Adrenal gland (tissue), 12 donors: Measurements from ENCODE around the gene BST2. TPM values are rescaled to one million over a fixed set of nuclear protein-coding genes. Genes with fewer than 3 reads are reported as not detected.

Source experiments
- DNase-seq, 7 donors: peaks; one replicate each; pipeline ENCODE4 v3.0.0-alpha.2; 2019 to 2020
- H3K27ac ChIP-seq, 5 donors: fragments of 200-600 bp; sonication (generic) in 4 of 5; 1 replicate in 3 of 5; 2 replicates in 2 of 5; pipeline versions ENCODE4 v1.5.1 to v1.8.0; 2016 to 2020; ENCODE audit warnings: mild to moderate bottlenecking in 1 of 5
- H3K27me3 ChIP-seq: fragments of 200-600 bp; 2 replicates; pipeline ENCODE4 v1.8.0; 2021
- H3K36me3 ChIP-seq, 2 donors: fragments of 200-600 bp; replicated peaks in 1 of 2; 1 replicate in 1 of 2; 2 replicates in 1 of 2; pipeline versions ENCODE4 v1.5.1 to v1.8.0; 2018 to 2022
- H3K4me1 ChIP-seq, 2 donors: fragments of 200-600 bp; replicated peaks in 1 of 2; 1 replicate in 1 of 2; 2 replicates in 1 of 2; pipeline versions ENCODE4 v1.5.1 to v1.8.0; 2018 to 2021
- H3K4me3 ChIP-seq, 4 donors: fragments of 200-600 bp; sonication (generic) in 3 of 4; one replicate each; pipeline ENCODE4 v1.5.1; 2016 to 2018
- H3K9me3 ChIP-seq, 3 donors: fragments of 200-600 bp; sonication (generic) in 1 of 3; replicated peaks in 1 of 3; 1 replicate in 2 of 3; 2 replicates in 1 of 3; pipeline versions ENCODE4 v1.5.1 to v1.8.0; 2016 to 2021
- CTCF ChIP-seq, 6 experiments: fragments of 450-650 bp in 4 of 6; fragments of 200-600 bp in 2 of 6; sonication (generic) in 1 of 6; IDR thresholded peaks; 1 replicate in 5 of 6; 2 replicates in 1 of 6; pipeline versions ENCODE4 v1.5.1 to v1.8.0; 2016 to 2021; ENCODE audit warnings: antibody characterized with exemption in 6 of 6, mild to moderate bottlenecking in 2 of 6, moderate library complexity in 1 of 6
- POLR2A ChIP-seq, 2 donors: fragments of 450-650 bp; IDR thresholded peaks; one replicate each; pipeline ENCODE4 v1.6.1; 2017; ENCODE audit warnings: antibody characterized with exemption in 2 of 2, mild to moderate bottlenecking in 2 of 2, moderate library complexity in 1 of 2
- WGBS, 4 donors: extraction: QIAGEN DNeasy Blood & Tissue Kit in 2 of 4; methylation state at CpG; one replicate each; pipeline versions ENCODE4 v1.1.5 to v1.1.7; 2013 to 2017; 5-methylcytosine and 5-hydroxymethylcytosine counted together
- intact Hi-C, 2 donors: fragments of 100-400 bp; cut with DNase I; formaldehyde crosslinking; loops; one replicate each; pipeline versions ENCODE4 v1.14.1 to v1.15.0; 2022 to 2023
- polyA plus RNA-seq, 3 donors: library from polyadenylated mRNA; stranded (reverse); fragments of 200-250 nt in 2 of 3; fragments of 350-450 nt in 1 of 3; fragmentation: Illumina TruSeq in 1 of 3; extraction: RNeasy Lipid Tissue Mini Kit (QIAGEN cat#74804) in 1 of 3; gene quantifications; one replicate each; pipeline ENCODE4 v1.2.3, GENCODE V29; 2013 to 2014
- total RNA-seq, 9 donors: library from RNA; depleted of rRNA in 4 of 9; stranded (reverse); fragments of >200 nt in 4 of 9; fragments of 120-200 nt in 1 of 9; fragmentation: NEBNext Ultra II Directional in 1 of 9; extraction: Animal tissue kit (Norgen Biotek cat#: 25700) in 1 of 9; gene quantifications; one replicate each; pipeline versions ENCODE4 v1.1.0 to v1.2.4, GENCODE V29; 2013 to 2023
- donor health status: healthy with polysubstance abuse.
- donor health status: Bipolar disorder and iron deficiency.
- donor health status: DM: yes; HTN: yes; CAD: no.
- donor health status: DM: no; HTN: no; CAD: no.
- donor health status: DM: no; HTN: no; CAD: no.
- donor health status: DM: yes; HTN: yes; CAD: no.

Gene BST2
- total and polyA plus RNA-seq, 12 donors, result 146 to 940 (median 588) TPM

DNA sequence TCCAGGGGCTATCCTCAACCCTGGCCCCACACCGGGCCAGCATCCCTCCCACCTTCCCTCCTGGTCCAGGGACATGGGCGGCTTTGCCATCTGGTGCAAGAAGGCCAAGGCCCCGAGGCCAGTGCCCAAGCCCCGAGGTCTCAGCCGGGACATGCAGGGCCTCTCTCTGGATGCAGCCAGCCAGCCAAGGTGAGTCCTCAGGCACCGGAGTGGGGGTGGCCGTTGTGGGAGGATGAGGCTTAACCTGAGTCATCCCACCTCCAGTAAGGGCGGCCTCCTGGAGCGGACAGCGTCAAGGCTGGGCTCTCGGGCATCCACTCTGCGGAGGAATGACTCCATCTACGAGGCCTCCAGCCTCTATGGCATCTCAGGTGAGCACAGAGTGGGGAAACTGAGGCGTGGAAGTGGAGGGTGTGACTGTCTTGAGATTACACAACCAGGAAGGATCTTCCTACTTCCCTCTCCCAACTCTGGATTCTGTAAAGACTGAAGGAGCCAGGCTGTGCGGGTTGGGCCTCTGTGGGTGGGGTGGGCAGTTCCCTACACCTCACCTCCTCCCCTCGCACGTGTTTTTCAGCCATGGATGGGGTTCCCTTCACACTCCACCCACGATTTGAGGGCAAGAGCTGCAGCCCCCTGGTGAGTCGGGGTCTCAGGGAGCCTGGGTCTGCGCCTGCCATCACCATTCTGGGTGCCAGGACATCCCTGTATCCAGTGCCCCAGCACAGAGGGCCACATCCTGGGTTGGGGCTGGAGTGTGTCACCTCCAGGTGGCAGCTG lies 18.2 kb upstream of the BST2 start:
- H3K4me1 ChIP-seq, result peaks cover 8 to 13% of the 10 kb centered on the region in 2 donors
- no peaks in the 10 kb centered on the region for H3K9me3 ChIP-seq
- WGBS, 4 donors, result 62 to 77% (median 72%) methylated on average over 10 to 20 of the region's 20 CpGs
- H3K27me3 ChIP-seq, result no peaks in the 10 kb centered on the region
- no peaks in the 10 kb centered on the region for H3K36me3 ChIP-seq
- H3K4me3 ChIP-seq, result no peak overlapping the region
- TF ChIP-seq CTCF (IDR thresholded peaks at IDR 0.05) (no peak), POLR2A (IDR thresholded peaks at IDR 0.05) (no peak)
- no peak overlapping the region for H3K27ac ChIP-seq
- peak in 2 of 7 donors; percentile 50 to 59 for DNase-seq
- intact Hi-C loops, result no loop called here

DNA sequence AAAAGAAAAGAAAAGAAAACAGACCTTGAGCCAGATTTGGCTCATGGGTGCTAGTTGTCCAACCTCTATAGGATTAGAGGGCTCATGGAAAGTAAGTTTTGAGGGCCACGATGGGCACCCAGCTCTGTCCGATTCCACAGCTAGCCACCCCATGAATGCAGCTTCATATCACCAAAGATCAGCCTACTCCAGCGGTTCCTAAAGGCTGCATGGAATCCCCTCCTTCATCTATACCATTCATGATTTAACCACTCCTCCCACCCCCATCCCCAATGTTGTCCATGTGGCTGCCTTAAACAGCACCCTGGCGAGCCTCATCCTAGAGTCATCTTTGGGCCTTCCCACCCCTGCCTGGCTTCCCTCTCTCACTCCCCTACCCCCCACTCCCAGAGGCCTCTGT lies 16.5 kb upstream of the BST2 start:
- no peak overlapping the region for H3K4me3 ChIP-seq
- no peaks in the 10 kb centered on the region for H3K36me3 ChIP-seq
- H3K27ac ChIP-seq, result no peak overlapping the region
- intact Hi-C loops, result no loop called here
- DNase-seq, result no peak
- H3K4me1 ChIP-seq, result peaks cover 9 to 13% of the 10 kb centered on the region in 2 donors
- H3K27me3 ChIP-seq, result no peaks in the 10 kb centered on the region
- H3K9me3 ChIP-seq, result no peaks in the 10 kb centered on the region
- TF ChIP-seq POLR2A (IDR thresholded peaks at IDR 0.05) (no peak), CTCF (IDR thresholded peaks at IDR 0.05) (no peak)
- WGBS, 4 donors, result 94 to 100% (median 95%) methylated on average over 4 of the region's 4 CpGs

DNA sequence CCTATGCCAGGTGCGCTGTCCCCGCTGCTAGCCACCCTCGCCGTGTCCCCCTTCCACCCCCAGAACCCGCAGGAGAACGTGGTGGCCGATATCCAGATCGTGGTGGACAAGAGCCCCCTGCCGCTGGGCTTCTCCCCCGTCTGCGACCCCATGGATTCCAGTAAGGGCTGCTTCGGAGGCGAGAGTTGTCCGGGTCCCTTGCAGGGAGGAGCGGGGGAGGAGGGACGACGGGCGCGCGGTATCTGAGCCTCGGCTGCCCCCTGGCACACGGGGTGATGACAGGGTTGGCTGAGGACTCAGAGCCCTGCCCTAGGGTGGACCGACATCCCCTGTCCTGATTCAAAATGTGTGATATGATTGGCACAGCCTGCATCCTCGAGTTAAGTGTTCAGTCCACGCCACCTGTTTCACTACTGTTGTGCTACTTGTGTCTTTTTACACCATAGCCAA lies 15.1 kb upstream of the BST2 start:
- Histone ChIP-seq H3K27me3 (no peaks in the 10 kb centered on the region), H3K4me1 (peaks cover 9 to 13% of the 10 kb centered on the region in 2 donors), H3K36me3 (no peaks in the 10 kb centered on the region), H3K4me3 (peak overlapping the region; percentile 9 to 95 (median 80)), H3K9me3 (no peaks in the 10 kb centered on the region), H3K27ac (peak overlapping the region; percentile 56 to 91 (median 69))
- WGBS, 4 donors, result 3 to 7% (median 5%) methylated on average over 8 to 25 of the region's 25 CpGs
- TF ChIP-seq CTCF (IDR thresholded peaks at IDR 0.05), result peak in 2 of 6 experiments; percentile 21 to 37
- TF ChIP-seq POLR2A (IDR thresholded peaks at IDR 0.05), result peak in 1 of 2 donors; percentile 40
- intact Hi-C loops, result no loop called here
- DNase-seq, result peak; percentile 67 to 74 (median 68)

- Histone ChIP-seq H3K27me3 (no peaks in the 10 kb centered on the region), H3K9me3 (no peaks in the 10 kb centered on the region), H3K27ac (peak within 1 kb of the TSS; percentile 77 to 91 (median 83)), H3K36me3 (no peaks in the 10 kb centered on the region), H3K4me3 (peak within 1 kb of the TSS; percentile 9 to 95 (median 80)), H3K4me1 (peaks cover 9 to 13% of the 10 kb centered on the region in 2 donors)
- intact Hi-C loops, result no loop called here
- WGBS, 4 donors, result 0 to 1% (median 0%) methylated on average over 7 to 85 of the region's 85 CpGs
- TF ChIP-seq POLR2A (IDR thresholded peaks at IDR 0.05) (peak in 1 of 2 donors; percentile 80), CTCF (IDR thresholded peaks at IDR 0.05) (no peak)
- DNase-seq, result peak; percentile 97 to 99 (median 98)
Observed at GRCh38 chr19:17419621-17420474, 14.4 kb upstream of the BST2 start, which contains the start of gene MVB12A. Gene MVB12A, plus strand, starts transcription at chr19:17420047. Its CDS starts 89 bp downstream, at chr19:17420136.
